ENCODE measurements around the gene POLR1D. TPM values are rescaled to one million over a fixed set of nuclear protein-coding genes. Genes with fewer than 3 reads are reported as not detected.

The POLR1D gene
- total RNA-seq, 4 donors from 2014 or later = 96.7 to 183 (median 132) TPM

DNA sequence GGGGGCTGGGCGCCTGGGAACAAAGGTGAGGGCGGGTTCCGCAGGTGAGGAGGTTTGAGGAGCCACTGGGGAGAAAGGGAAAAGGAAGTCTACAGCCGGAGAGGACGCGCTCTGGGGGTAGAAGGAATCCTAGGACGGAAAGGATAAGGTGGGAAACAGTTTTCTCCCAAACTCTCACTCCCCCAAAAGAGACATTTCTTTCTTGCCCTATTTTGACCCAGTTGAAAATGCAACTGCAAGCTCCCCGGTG is 651 bp upstream of the POLR1D start:
- no peak for DNase-seq
- intact Hi-C loops (cut with DNase I) = no loop called here
- H3K4me3 ChIP-seq = peak overlapping the region; percentile 83 to 99 (median 88)
- peaks cover 23 to 72% (median 38%) of the 10 kb centered on the region in 3 donors for H3K4me1 ChIP-seq
- peaks cover 0 to 13% (median 0%) of the 10 kb centered on the region in 3 donors for H3K36me3 ChIP-seq
- H3K27me3 ChIP-seq = no peaks in the 10 kb centered on the region
- 0 to 1% methylated on average over 8 of the region's 8 CpGs for WGBS, 2 donors
- no peaks in the 10 kb centered on the region for H3K9me3 ChIP-seq
- peak overlapping the region; percentile 95 to 99 (median 98) for H3K27ac ChIP-seq
- peak in 1 of 4 donors; percentile 29 for TF ChIP-seq POLR2A (IDR thresholded peaks at IDR 0.05)
- TF ChIP-seq, protein P1, sequence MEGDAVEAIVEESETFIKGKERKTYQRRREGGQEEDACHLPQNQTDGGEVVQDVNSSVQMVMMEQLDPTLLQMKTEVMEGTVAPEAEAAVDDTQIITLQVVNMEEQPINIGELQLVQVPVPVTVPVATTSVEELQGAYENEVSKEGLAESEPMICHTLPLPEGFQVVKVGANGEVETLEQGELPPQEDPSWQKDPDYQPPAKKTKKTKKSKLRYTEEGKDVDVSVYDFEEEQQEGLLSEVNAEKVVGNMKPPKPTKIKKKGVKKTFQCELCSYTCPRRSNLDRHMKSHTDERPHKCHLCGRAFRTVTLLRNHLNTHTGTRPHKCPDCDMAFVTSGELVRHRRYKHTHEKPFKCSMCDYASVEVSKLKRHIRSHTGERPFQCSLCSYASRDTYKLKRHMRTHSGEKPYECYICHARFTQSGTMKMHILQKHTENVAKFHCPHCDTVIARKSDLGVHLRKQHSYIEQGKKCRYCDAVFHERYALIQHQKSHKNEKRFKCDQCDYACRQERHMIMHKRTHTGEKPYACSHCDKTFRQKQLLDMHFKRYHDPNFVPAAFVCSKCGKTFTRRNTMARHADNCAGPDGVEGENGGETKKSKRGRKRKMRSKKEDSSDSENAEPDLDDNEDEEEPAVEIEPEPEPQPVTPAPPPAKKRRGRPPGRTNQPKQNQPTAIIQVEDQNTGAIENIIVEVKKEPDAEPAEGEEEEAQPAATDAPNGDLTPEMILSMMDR (IDR thresholded peaks at IDR 0.05) = no peak

DNA sequence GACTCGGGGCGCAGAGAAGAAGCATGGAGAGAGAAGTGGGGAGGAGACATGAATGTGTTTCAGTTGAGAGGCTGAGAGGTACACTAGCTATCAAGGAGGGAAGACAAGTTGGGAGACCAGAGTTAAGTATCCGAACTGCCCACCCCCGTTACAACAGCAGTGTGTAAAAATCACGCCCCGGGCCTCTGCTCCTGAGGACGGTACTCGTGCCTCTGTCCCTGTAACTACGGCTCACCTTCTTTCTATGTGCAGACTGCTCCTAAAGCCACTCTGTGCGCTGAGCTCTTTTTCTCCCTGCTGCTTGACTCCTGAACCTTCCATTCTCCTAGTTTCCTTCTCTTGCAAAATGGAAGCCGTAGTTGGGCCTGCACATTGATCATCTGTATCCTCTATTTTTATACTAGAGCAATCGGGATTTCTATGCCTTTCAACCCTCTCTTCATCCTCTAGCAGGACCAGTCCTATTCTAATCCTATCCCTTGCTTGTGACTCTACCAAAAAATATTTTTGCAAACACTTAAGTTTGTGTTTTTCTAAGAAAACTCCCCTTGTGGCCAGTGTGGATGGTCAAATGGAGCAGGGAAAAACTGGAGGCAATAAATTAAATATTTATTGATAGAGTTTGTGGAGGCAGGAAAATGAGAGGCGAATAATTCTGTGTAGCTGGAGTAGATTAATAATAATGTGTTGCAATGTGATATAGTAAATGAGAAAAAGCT is 569 bp downstream of the POLR1D start:
- peak overlapping the region; percentile 83 to 99 (median 88) for H3K4me3 ChIP-seq
- intact Hi-C loops (cut with DNase I) = no loop called here

DNA sequence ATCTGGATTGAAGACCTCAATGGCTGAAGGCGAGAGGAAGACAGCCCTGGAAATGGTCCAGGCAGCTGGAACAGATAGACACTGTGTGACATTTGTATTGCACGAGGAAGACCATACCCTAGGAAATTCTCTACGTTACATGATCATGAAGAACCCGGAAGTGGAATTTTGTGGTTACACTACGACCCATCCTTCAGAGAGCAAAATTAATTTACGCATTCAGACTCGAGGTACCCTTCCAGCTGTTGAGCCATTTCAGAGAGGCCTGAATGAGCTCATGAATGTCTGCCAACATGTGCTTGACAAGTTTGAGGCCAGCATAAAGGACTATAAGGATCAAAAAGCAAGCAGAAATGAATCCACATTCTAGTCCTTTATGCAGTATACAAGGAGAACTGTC is 1.2 kb downstream of the POLR1D start:
- no peak for TF ChIP-seq POLR2A (IDR thresholded peaks at IDR 0.05)
- TF ChIP-seq, protein P1 (IDR thresholded peaks at IDR 0.05) = peak in 1 of 6 experiments; percentile 2
- no peak for DNase-seq
- no peaks in the 10 kb centered on the region for H3K9me3 ChIP-seq
- intact Hi-C loops (cut with DNase I) = no loop called here
- H3K4me3 ChIP-seq = peak overlapping the region; percentile 83 to 99 (median 88)
- WGBS, 2 donors = 60 to 64% methylated on average over 7 of the region's 7 CpGs
- H3K36me3 ChIP-seq = peaks cover 0 to 17% (median 0%) of the 10 kb centered on the region in 3 donors
- H3K4me1 ChIP-seq = peaks cover 23 to 69% (median 38%) of the 10 kb centered on the region in 3 donors
- peak overlapping the region in 3 of 4 donors; percentile 4 to 99 (median 98) for H3K27ac ChIP-seq
- H3K27me3 ChIP-seq = no peaks in the 10 kb centered on the region

More for the DNA sequence above, 569 bp downstream of the POLR1D start:
- no peak for DNase-seq
- H3K36me3 ChIP-seq = peaks cover 0 to 17% (median 0%) of the 10 kb centered on the region in 3 donors
- H3K4me1 ChIP-seq = peaks cover 23 to 72% (median 38%) of the 10 kb centered on the region in 3 donors
- H3K27me3 ChIP-seq = no peaks in the 10 kb centered on the region
- no peak for TF ChIP-seq POLR2A (IDR thresholded peaks at IDR 0.05)
- TF ChIP-seq, protein P1 (IDR thresholded peaks at IDR 0.05) = peak in 1 of 6 experiments; percentile 28
- no peaks in the 10 kb centered on the region for H3K9me3 ChIP-seq
- WGBS, 2 donors = 7% methylated on average over 13 of the region's 13 CpGs
- H3K27ac ChIP-seq = peak overlapping the region; percentile 95 to 99 (median 98)

DNA sequence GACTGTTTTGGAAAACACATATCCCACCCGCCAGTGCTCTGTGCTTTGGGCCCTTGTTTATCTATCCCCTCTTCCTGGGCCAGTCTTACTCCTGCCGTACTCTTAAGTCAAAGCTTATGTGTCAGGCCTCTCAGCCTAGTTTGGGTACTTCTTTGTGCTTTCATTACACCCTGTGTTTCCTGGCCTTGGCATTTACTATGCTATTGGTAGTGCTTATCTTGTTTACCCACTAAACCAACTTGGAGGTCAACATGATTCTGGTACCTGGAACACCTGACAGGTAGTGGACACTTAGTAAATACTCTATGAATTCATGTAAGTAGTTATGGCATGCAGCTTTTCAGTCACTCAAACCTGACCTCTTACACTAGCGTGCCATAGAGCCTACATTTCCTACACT is 2.4 kb downstream of the POLR1D start:
- intact Hi-C loops (cut with DNase I) = no loop called here
- Histone ChIP-seq H3K4me1 (peaks cover 19 to 61% (median 32%) of the 10 kb centered on the region in 3 donors), H3K9me3 (no peaks in the 10 kb centered on the region), H3K36me3 (peaks cover 0 to 24% (median 0%) of the 10 kb centered on the region in 3 donors), H3K27ac (peak overlapping the region in 2 of 4 donors; percentile 39 to 99), H3K27me3 (no peaks in the 10 kb centered on the region), H3K4me3 (no peak overlapping the region)
- TF ChIP-seq POLR2A (IDR thresholded peaks at IDR 0.05) = no peak
- TF ChIP-seq, protein P1 (IDR thresholded peaks at IDR 0.05) = no peak
- no peak for DNase-seq
- WGBS, 2 donors = 86 to 91% methylated on average over 3 of the region's 3 CpGs

DNA sequence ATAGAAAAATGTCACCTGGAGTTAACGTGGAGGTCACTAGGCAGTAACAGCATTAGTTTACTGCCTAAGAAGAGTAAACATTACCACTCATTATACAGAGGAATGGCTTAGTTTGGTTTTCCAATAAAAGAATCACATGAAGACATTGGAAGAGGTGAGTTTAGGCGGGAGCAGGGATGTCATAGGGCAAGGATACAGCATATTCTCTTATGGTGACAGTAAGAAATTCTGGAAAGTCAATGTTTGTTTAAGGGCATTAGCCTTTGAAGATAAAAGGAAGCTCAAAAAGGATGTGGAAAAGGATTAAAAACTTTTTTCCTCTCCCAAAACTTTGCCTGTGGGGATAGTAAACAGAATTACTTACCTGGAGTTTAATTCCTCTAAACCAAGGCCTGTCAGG is 4.1 kb downstream of the POLR1D start:
- WGBS, 2 donors = 66 to 73% methylated on average over 2 of the region's 2 CpGs
- Histone ChIP-seq H3K9me3 (no peaks in the 10 kb centered on the region), H3K27me3 (no peaks in the 10 kb centered on the region), H3K4me1 (peaks cover 19 to 69% (median 30%) of the 10 kb centered on the region in 3 donors), H3K27ac (no peak overlapping the region), H3K36me3 (peaks cover 0 to 27% (median 0%) of the 10 kb centered on the region in 3 donors), H3K4me3 (no peak overlapping the region)
- intact Hi-C loops (cut with DNase I) = no loop called here
- no peak for TF ChIP-seq POLR2A (IDR thresholded peaks at IDR 0.05)
- TF ChIP-seq, protein P1 (IDR thresholded peaks at IDR 0.05) = no peak
- no peak for DNase-seq

Data from esophagus squamous epithelium (tissue), 5 donors.